Activated CD8-positive, alpha-beta T cell treated with anti-CD3 and anti-CD28 coated beads for 36 hours (primary cell): ENCODE measurements around the gene NUB1. TPM values are rescaled to one million over a fixed set of nuclear protein-coding genes. Genes with fewer than 3 reads are reported as not detected.
A peak's percentile ranks its signal among the peaks of the same experiment; 100 is the strongest.
"Not testable (repeated sequence)": the region's sequence is repeated elsewhere in the genome, so short reads cannot be mapped to it uniquely, and the experiment has no call there.

Source experiments
- ATAC-seq: fragments of 200-7000 bp; cut with Tn5 transposase; one replicate; pipeline ENCODE4 v1.10.0; 2021; ENCODE audit warnings: mild to moderate bottlenecking, moderate library complexity
- CTCF ChIA-PET: fragments of 350-600 bp; sonication (Branson Sonifier 250); formaldehyde crosslinking; loops from one replicate; lab custom pipeline; 2021; ENCODE audit warnings: antibody characterized with exemption; lab: Charles Lee
- POLR2A ChIA-PET: fragments of 350-600 bp; sonication (Branson Sonifier 250); formaldehyde crosslinking; loops from one replicate; lab custom pipeline; 2021; ENCODE audit warnings: antibody characterized with exemption; lab: Charles Lee
- DNase-seq: peaks from one replicate; pipeline ENCODE4 v3.0.0-alpha.2; 2020
- H3K27ac Mint-ChIP-seq: one replicate; pipeline ENCODE4 v1.8.0; 2021; ENCODE audit warnings: mild to moderate bottlenecking, mixed read lengths
- H3K27me3 Mint-ChIP-seq: one replicate; pipeline ENCODE4 v1.8.0; 2021; ENCODE audit warnings: mixed read lengths
- H3K36me3 Mint-ChIP-seq: one replicate; pipeline ENCODE4 v1.8.0; 2021; ENCODE audit warnings: low read depth, mixed read lengths
- H3K4me1 Mint-ChIP-seq: one replicate; pipeline ENCODE4 v1.8.0; 2021; ENCODE audit warnings: low read depth, mixed read lengths
- H3K4me3 Mint-ChIP-seq: one replicate; pipeline ENCODE4 v1.8.0; 2021; ENCODE audit warnings: mild to moderate bottlenecking, moderate library complexity, mixed read lengths
- H3K9me3 Mint-ChIP-seq: one replicate; pipeline ENCODE4 v1.8.0; 2021; ENCODE audit warnings: mixed read lengths
- intact Hi-C: fragments of 100-400 bp; cut with micrococcal nuclease; formaldehyde crosslinking; loops from one replicate; pipeline ENCODE4 v1.10.0; 2022
- total RNA-seq, 2 experiments: library from RNA; stranded (reverse); gene quantifications; one replicate each; pipeline ENCODE4 v1.2.3, GENCODE V29; 2021
- TF ChIP-seq, protein P1 (sequence below): fragments of 200-600 bp; IDR thresholded peaks from one replicate; pipeline ENCODE4 v1.8.0; 2022; ENCODE audit warnings: antibody characterized with exemption, mild to moderate bottlenecking

Gene NUB1
- total RNA-seq, 2 experiments from 2014 or later, result 41.0 to 42.5 TPM

GRCh38 chr7:151299530-151299929 is 42.1 kb upstream of the NUB1 start:
- Mint-ChIP-seq H3K4me3 (no peak overlapping the region), H3K36me3 (no peaks in the 10 kb centered on the region), H3K4me1 (no peaks in the 10 kb centered on the region), H3K27me3 (peaks cover 13% of the 10 kb centered on the region), H3K9me3 (peaks cover 3% of the 10 kb centered on the region), H3K27ac (no peak overlapping the region)
- CTCF ChIA-PET, result interaction anchor here (1.3 kb wide), 1 partner anchor 55 kb away, joined by 4 read pairs; no protein-coding TSS in a partner anchor
- ATAC-seq (no peak), DNase-seq (no peak)
- intact Hi-C loops, result no loop called here
- TF ChIP-seq, protein P1, sequence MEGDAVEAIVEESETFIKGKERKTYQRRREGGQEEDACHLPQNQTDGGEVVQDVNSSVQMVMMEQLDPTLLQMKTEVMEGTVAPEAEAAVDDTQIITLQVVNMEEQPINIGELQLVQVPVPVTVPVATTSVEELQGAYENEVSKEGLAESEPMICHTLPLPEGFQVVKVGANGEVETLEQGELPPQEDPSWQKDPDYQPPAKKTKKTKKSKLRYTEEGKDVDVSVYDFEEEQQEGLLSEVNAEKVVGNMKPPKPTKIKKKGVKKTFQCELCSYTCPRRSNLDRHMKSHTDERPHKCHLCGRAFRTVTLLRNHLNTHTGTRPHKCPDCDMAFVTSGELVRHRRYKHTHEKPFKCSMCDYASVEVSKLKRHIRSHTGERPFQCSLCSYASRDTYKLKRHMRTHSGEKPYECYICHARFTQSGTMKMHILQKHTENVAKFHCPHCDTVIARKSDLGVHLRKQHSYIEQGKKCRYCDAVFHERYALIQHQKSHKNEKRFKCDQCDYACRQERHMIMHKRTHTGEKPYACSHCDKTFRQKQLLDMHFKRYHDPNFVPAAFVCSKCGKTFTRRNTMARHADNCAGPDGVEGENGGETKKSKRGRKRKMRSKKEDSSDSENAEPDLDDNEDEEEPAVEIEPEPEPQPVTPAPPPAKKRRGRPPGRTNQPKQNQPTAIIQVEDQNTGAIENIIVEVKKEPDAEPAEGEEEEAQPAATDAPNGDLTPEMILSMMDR, result no peak
- POLR2A ChIA-PET, result no interaction called here

GRCh38 chr7:151299940-151300645 is 41.5 kb upstream of the NUB1 start:
- peaks cover 5% of the 10 kb centered on the region for H3K4me1 Mint-ChIP-seq
- no peaks in the 10 kb centered on the region for H3K36me3 Mint-ChIP-seq
- peaks cover 17% of the 10 kb centered on the region for H3K27me3 Mint-ChIP-seq
- intact Hi-C loops, result loop anchor here (10.0 kb wide), 1 partner anchor 185 kb away; no protein-coding TSS in a partner anchor
- DNase-seq, result no peak
- TF ChIP-seq, protein P1, result no peak
- ATAC-seq, result no peak
- POLR2A ChIA-PET, result no interaction called here
- peaks cover 3% of the 10 kb centered on the region for H3K9me3 Mint-ChIP-seq
- H3K27ac Mint-ChIP-seq, result no peak overlapping the region
- CTCF ChIA-PET, result no interaction called here
- no peak overlapping the region for H3K4me3 Mint-ChIP-seq

DNA sequence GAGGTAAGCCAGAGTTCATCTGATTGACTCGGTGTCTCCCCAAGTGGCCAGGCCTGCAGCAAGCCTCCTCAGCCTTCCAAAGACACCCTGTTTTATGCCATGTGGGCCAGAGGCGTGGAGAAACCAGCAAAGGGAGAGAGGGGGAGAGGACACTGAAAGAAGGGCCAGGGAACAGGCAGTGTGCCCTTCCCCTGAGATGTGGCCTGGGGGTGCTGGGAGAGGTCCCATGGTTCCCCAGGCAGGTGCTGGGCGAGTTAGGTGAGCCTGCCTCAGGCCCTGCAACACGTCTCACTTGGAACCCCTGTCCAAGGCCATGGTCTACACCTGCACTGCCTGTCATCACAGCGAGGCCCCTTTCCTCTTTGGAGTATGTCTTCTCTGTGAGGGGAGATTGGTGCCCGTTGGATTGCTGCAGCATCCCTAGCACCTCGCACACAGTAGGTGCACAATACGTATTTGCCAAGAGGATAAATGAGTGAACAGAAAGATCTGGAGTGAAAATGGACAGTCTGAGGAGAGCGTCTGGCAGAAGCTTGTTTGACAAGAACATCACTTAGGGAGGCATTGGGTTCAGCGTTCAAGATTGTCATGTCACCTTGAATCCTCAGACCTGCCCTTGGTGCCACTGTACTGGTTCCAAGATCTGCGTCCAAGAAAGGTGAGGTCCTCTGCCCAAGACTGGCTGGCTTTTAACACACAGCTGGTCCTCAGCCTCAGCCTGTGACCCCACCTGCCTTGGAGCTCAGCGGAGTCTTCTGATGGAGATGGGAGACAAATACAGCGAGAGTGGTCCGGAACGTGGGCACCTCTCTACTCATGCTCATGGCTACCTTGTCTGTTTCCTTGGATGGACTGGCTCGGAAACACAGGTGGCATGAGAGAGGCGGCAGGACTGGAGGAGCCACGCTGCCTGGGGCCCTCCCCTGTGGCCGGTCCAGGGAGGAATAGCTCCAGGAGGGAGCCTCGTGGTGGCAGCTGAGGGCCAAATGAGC is 39.8 kb upstream of the NUB1 start:
- DNase-seq (no peak), ATAC-seq (no peak)
- CTCF ChIA-PET, result interaction anchor here (1.0 to 1.5 kb wide), 6 partner anchors 10 to 58 kb away, joined by 3 to 7 read pairs (median 4); no protein-coding TSS in a partner anchor
- Mint-ChIP-seq H3K36me3 (no peaks in the 10 kb centered on the region), H3K4me1 (peaks cover 6% of the 10 kb centered on the region), H3K27me3 (peaks cover 24% of the 10 kb centered on the region), H3K9me3 (no peaks in the 10 kb centered on the region), H3K27ac (no peak overlapping the region), H3K4me3 (no peak overlapping the region)
- POLR2A ChIA-PET, result no interaction called here
- TF ChIP-seq, protein P1, result no peak
- intact Hi-C loops, result loop anchor here (10.0 kb wide), 1 partner anchor 187 kb away; no protein-coding TSS in a partner anchor

- CTCF ChIA-PET, result interaction anchor here (0.6 to 4.3 kb wide), 25 partner anchors 10 to 187 kb away, joined by 3 to 38 read pairs (median 4); partner anchors contain the start of genes CHPF2 and GBX1
- H3K4me1 Mint-ChIP-seq, H3K9me3 Mint-ChIP-seq, ATAC-seq, H3K36me3 Mint-ChIP-seq, H3K27ac Mint-ChIP-seq, H3K4me3 Mint-ChIP-seq, DNase-seq, POLR2A ChIA-PET: not testable (repeated sequence)
- H3K27me3 Mint-ChIP-seq, result peaks cover 24% of the 10 kb centered on the region
- intact Hi-C loops, result loop anchor here (10.0 kb wide), 1 partner anchor 189 kb away; no protein-coding TSS in a partner anchor
Measured at GRCh38 chr7:151304251-151304650, 37.4 kb upstream of the NUB1 start.

DNA sequence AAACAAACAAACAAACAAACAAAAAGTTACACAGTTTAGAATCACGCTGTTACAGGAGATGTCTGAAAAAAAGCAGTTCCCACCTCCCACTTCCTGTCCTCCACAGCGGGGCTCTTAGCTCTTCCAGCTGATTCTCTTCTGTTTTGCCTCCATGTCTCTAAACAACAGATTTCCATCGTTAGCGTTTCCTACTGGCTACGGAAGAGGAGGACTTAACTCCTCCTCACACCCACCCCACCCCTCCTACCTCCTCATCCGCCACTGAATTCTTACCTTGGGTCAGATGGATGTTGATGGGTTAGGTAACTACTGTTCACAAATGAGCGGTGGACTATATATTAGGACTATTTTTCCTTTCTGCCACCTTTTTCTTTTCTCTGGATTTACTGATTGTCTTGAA is 36.8 kb upstream of the NUB1 start:
- Mint-ChIP-seq H3K27ac (no peak overlapping the region), H3K9me3 (no peaks in the 10 kb centered on the region), H3K4me3 (peak overlapping the region; percentile 23), H3K36me3 (no peaks in the 10 kb centered on the region), H3K27me3 (peaks cover 24% of the 10 kb centered on the region), H3K4me1 (peaks cover 6% of the 10 kb centered on the region)
- ChIA-PET CTCF (interaction anchor here (1.0 to 4.3 kb wide), 19 partner anchors 11 to 187 kb away, joined by 3 to 38 read pairs (median 5); partner anchors contain the start of genes CHPF2 and GBX1), POLR2A (no interaction called here)
- ATAC-seq, result no peak
- no peak for DNase-seq
- TF ChIP-seq, protein P1, result no peak
- intact Hi-C loops, result loop anchor here (5.0 to 10.0 kb wide), 2 partner anchors 63 to 190 kb away; no protein-coding TSS in a partner anchor
